ENCODE data around the gene PRSS1.

Gene PRSS1

DNA sequence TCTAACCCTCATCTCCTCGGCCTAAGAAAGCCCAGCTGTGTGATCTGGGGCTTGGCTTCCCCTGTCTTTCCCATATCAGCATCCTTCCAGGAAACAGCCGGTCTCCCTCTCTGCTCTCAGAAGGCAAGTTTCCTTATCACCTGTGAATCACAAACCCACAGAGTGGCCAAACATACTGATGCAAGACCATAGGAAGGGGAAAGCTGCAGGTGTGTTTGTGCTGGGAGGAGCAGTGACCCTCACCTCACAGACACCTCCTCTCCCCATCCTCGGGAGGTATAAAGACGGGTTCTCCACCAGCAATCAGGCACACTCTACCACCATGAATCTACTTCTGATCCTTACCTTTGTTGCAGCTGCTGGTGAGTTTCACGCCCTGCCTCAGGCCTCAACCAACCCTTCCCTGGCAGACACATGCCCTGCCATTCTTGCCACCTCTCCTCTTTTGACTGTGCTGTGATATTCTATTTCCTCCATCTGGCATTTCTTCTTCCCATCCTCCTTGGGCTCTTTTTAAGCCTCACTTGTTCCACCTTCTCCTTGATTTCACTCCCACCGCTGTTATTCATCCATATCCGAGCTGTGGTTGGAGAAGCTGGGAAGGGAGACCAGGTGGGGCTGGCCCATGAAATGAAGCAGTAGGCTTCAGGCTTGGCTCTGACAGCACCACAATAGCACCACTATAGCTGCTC is 21.5 kb downstream of the PRSS1 start, which contains the start of gene PRSS2:
TSS of gene PRSS2 (plus strand) at position 310 of the 692 bp plus-strand sequence. CDS start at position 323, 13 bp downstream.
- H3K4me3 ChIP-seq (ENCODE audit: low read depth, low read length), result no peak within 1 kb of the TSS
- TF ChIP-seq, protein P1, sequence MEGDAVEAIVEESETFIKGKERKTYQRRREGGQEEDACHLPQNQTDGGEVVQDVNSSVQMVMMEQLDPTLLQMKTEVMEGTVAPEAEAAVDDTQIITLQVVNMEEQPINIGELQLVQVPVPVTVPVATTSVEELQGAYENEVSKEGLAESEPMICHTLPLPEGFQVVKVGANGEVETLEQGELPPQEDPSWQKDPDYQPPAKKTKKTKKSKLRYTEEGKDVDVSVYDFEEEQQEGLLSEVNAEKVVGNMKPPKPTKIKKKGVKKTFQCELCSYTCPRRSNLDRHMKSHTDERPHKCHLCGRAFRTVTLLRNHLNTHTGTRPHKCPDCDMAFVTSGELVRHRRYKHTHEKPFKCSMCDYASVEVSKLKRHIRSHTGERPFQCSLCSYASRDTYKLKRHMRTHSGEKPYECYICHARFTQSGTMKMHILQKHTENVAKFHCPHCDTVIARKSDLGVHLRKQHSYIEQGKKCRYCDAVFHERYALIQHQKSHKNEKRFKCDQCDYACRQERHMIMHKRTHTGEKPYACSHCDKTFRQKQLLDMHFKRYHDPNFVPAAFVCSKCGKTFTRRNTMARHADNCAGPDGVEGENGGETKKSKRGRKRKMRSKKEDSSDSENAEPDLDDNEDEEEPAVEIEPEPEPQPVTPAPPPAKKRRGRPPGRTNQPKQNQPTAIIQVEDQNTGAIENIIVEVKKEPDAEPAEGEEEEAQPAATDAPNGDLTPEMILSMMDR (IDR thresholded peaks at IDR 0.05; ENCODE audit: control insufficient read depth, extremely low read depth, insufficient read depth), result no peak
- no peak for DNase-seq (ENCODE audit: low read depth)

GRCh38 chr7:142771353-142771723 is 22.1 kb downstream of the PRSS1 start:
- DNase-seq (ENCODE audit: low read depth), result no peak
- no peak overlapping the region for H3K4me3 ChIP-seq (ENCODE audit: low read depth, low read length)
- TF ChIP-seq, protein P1 (IDR thresholded peaks at IDR 0.05; ENCODE audit: control insufficient read depth, extremely low read depth, insufficient read depth), result no peak

- TF ChIP-seq, protein P1 (IDR thresholded peaks at IDR 0.05; ENCODE audit: control insufficient read depth, extremely low read depth, insufficient read depth), result no peak
Measured at GRCh38 chr7:142772051-142772450, 22.8 kb downstream of the PRSS1 start.

GRCh38 chr7:142772673-142773072 is 23.4 kb downstream of the PRSS1 start:
- no peak for DNase-seq (ENCODE audit: low read depth)
- H3K4me3 ChIP-seq (ENCODE audit: low read depth, low read length), result no peak overlapping the region
- TF ChIP-seq, protein P1 (IDR thresholded peaks at IDR 0.05; ENCODE audit: control insufficient read depth, extremely low read depth, insufficient read depth), result no peak

More at GRCh38 chr7:142772051-142772450, 22.8 kb downstream of the PRSS1 start:
- no peak overlapping the region for H3K4me3 ChIP-seq (ENCODE audit: low read depth, low read length)
- no peak for DNase-seq (ENCODE audit: low read depth)

GRCh38 chr7:142773230-142773629 is 24.0 kb downstream of the PRSS1 start:
- no peak for DNase-seq (ENCODE audit: low read depth)
- TF ChIP-seq, protein P1 (IDR thresholded peaks at IDR 0.05; ENCODE audit: control insufficient read depth, extremely low read depth, insufficient read depth), result no peak
- no peak overlapping the region for H3K4me3 ChIP-seq (ENCODE audit: low read depth, low read length)

- TF ChIP-seq, protein P1 (IDR thresholded peaks at IDR 0.05; ENCODE audit: control insufficient read depth, extremely low read depth, insufficient read depth), result no peak
- no peak overlapping the region for H3K4me3 ChIP-seq (ENCODE audit: low read depth, low read length)
Measured at GRCh38 chr7:142773937-142774744, 24.9 kb downstream of the PRSS1 start.

More at GRCh38 chr7:142773937-142774744, 24.9 kb downstream of the PRSS1 start:
- DNase-seq (ENCODE audit: low read depth), result no peak
